Stimulated activated CD8-positive, alpha-beta memory T cell treated with anti-CD3 and anti-CD28 coated beads, Interleukin-12 subunit alpha, Interleukin-12 subunit beta, amount 100 ng/mL, for 4 hours (primary cell): Measurements from ENCODE around the gene NKPD1.

Source experiments
- DNase-seq: peaks from one replicate; pipeline ENCODE4 v3.0.0-alpha.2; 2020; ENCODE audit warnings: low read depth

Gene NKPD1

GRCh38 chr19:45153339-45154063, 7.3 kb downstream of the NKPD1 start:
- peak; percentile 34 for DNase-seq

GRCh38 chr19:45152504-45153338, 8.1 kb downstream of the NKPD1 start:
- peak; percentile 39 for DNase-seq

DNA sequence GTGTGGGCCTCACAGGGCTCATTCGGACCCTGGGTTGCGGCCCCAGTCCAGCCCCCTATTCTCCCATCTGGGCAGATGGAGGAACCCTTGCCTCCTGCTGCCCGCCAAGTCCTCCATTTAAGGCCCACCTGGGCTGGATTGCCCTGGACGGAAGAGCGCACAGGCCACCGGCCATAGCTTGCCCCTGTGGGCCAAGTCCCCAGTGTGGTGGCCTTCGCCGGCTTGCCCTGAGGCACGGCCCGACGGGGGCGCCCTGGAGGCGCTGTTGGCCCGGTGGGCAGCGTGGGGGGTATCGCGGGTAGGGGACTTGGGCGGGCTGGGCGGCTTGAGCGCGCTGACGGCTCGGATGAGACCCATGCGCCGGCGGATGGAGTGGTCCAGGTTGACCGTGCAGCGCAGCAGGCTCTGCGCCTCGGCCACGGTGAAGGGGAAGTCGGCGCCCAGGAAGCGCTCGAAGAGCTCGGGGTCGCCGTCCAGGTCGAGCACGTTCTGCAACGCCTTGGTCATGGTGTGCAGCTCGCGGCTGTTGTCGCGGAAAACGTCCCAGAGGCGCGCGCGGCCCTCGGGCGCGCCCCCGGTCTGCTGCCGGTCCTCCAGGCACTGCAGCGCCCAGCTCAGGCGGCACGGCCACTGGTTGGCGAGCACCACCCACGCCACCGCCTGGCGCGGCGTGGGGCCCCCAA, 8.8 kb downstream of the NKPD1 start:
- no peak for DNase-seq

- DNase-seq, result no peak
Measured at GRCh38 chr19:45151320-45151719, 9.5 kb downstream of the NKPD1 start.

DNA sequence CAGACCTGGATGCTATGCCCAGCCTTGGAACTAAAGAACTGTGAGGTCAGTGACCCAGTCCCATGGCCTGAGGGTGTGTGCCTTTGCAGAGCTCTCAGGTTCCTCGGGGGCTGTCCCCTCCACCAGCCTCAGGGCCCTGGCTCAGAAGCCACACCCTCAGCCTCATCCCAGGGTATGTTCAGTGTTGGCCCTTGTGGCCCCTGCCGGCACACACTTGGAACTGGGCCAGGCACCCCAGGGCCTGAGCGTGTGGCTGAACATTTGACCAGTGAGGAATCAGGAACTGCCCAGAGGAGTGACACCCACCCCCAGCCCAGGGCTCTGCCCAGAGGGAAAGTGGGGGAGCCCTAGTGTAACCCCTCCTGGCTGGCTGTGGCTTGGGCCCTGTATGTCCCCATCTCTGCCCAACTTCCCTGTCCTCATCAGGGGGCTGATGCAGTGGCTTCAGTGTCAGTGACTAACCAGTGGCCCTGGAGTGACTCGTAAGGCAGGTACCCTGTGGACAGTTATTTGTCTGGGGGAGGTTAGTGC, 10.0 kb downstream of the NKPD1 start:
- no peak for DNase-seq

DNA sequence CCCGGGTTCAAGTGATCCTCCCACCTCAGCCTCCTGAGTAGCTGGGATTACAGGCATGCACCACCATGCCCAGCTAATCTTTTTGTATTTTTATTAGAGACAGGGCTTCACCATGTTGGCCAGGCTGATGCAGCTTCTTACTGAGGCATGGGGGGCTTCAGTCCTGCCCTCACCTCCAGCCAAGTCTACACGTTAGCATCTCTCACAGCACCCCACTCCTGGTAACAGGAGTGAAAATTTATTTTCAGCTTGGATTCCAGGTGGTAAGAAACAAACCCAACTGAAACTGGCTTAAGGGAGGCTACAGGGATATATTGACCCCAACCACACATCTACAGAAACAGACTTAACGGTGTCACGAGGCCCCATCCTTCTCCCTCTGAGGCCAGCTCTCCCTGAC, 10.6 kb downstream of the NKPD1 start:
- no peak for DNase-seq

GRCh38 chr19:45149129-45149528, 11.7 kb downstream of the NKPD1 start:
- DNase-seq, result no peak

- DNase-seq, result no peak
Measured at GRCh38 chr19:45147835-45148676, 12.7 kb downstream of the NKPD1 start.

DNA sequence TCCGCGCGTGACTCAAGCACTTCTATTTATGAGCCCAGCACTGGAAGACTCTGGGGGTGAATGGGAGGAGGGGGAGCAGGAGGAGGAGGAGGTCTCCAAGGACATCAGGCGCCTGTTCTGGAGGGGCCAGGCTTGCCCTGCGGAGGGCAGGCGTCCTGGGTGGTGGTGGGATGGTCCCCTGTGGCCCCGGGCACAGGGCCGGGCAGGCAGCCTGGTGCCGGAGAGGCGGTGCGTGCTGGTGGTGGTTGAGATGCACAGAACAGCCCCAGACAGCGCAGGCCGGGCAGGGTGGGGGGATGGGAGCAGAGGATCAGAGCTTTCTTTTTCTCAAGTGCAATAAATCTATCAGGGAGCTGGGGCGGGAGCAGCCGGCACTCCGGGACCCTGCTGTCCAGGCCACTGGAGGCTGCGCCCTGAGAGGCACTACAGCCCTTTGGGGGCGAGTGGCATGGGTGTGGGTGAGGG, 14.0 kb downstream of the NKPD1 start:
- DNase-seq, result no peak

GRCh38 chr19:45146251-45146650, 14.5 kb downstream of the NKPD1 start:
- no peak for DNase-seq

DNA sequence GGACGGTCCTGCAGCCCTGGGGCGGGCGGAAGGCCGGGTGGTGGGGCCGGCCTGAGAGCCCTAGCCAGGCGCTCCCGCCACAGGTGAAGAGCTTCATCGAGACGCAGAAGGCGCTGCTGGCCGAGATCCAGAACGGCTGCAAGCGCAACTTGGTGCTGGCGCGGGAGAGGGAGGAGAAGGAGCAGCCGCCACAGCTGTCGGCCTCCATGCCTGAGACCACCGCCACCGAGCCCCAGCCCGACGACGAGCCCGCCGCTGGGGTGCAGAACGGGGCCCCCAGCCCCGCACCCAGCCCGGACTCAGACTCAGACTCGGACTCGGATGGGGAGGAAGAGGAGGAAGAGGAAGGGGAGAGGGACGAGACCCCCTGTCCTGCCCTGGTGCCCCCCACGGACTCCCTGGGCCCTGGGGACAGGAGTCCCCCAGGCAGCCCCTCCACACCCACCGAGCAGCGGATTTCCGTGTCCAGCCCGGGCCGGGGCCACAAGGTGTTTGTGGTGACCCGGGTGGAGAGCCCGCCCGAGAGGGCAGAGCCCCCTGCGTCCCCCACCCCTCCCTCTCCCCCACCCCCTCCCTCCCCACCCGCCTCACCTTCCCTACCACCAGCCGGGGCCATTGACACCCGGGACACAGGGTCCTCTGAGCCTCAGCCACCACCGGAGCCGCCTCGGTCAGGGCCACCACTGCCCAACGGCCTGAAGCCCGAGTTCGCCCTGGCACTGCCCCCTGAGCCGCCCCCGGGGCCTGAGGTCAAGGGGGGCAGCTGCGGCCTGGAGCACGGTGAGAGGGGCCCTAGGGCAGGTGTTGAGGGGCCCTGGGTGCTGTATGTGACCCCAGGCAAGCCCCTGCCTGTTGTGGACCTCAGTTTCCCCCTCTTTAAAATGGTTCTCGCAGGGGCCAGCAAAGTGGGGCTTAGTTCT, 15.3 kb downstream of the NKPD1 start:
- DNase-seq, result no peak

DNA sequence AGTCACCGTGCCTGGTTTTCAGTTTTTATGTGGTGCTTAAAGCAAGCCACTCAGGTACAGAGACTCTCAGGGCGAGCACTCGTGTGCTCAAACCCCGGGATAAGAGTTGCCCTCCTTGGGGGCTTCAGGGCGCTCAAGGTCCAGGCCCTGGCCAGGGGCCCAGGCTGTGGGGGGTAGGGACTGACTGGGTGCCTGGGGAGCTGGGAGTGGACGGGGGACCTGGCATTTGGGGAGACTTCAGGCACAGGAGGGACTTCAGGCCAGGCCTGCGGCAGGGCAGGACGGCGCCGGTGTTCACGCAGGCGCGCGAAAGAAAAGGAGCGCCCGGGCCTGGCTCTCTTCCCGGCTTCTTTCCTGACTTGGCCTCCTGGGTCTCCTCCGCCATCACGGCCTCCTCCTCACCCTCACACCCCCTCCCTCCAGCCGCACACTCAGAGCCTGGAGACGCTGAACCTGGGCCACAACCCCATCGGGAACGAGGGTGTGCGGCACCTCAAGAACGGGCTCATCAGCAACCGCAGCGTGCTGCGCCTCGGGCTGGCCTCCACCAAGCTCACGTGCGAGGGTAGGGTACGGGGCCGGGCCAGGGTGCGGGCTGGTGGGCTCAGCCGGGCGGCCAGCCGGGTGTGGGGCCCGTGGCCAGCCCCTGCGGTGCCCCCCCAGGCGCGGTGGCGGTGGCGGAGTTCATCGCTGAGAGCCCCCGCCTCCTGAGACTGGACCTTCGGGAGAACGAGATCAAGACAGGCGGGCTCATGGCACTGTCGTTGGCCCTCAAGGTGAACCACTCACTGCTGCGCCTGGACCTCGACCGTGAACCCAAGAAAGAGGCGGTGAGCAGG, 16.1 kb downstream of the NKPD1 start:
- no peak for DNase-seq

DNA sequence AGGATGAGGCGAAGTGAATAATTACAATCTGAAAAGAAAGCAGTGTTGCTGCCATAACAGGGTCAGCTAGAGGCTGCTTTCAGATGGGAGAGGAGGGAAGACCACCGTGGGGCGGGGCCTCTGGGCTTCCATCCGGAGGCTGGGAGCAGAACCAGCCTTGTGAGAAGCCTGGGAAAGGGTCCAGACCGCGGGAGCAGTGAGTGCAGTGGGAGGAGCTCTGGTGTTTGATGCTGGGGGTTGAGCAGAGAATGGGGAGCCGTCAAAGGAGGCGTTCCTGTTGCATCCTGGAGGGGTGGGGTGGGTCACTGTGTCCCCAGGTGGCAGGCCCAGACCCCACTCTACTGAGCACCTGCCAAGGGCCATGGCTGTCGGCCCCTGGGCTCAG, 18.1 kb downstream of the NKPD1 start:
- no peak for DNase-seq

DNA sequence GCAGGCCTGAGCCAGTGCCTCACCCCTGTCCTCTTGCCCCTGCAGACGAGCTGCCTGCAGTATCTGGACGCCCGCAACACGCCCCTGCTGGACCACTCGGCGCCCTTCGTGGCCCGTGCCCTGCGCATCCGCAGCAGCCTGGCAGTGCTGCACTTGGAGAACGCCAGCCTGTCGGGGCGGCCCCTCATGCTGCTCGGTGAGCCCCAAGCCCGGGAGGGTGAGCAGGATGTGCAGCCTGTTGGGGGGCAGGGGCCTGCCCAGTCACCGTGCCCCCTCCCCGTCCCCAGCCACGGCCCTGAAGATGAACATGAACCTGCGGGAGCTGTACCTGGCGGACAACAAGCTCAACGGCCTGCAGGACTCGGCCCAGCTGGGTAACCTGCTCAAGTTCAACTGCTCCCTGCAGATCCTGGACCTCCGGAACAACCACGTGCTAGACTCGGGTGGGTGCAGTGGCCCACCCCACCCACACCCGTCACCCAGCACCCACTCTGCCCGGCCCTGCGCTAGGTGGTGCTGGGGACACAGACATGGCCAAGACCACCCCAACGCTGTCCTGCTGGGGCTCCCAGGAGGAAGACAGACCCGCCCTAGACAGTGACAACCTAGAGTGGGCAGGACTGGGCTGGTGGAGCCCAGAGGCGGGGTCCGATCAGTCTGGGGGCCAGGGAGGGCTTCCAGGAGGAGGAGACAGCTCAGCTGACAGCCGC, 18.6 kb downstream of the NKPD1 start:
- DNase-seq, result no peak

DNA sequence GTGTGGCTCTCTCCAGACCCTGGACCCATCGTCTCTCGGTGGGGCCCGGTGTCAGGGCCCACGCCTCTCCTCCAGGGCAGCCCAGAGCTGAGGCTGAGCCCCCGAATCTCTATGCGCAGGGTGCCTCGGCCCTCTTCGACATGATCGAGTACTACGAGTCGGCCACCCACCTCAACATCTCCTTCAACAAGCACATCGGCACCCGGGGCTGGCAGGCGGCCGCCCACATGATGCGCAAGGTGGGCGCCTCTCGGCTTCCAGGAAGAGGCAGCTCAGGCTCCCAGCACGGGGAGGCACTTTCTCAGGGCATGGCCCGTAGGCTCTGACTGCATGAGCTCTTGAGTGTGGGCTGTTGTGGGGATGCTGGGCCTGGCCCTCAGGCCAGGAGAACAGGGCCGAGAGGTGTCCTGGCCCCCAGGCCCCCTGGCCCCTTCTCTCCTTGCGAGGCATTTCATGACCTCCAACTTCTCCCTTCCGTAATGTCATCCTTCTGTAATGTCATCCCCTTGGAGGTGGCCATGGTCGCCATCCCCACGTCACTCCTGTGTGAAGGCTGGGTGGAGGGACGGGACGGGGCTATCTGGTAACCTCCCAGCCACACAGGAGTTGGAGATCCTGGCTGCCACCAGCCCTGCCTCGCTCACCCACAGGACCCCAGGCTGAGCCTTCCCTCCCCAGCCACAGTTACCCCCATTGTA, 19.4 kb downstream of the NKPD1 start:
- DNase-seq, result no peak

DNA sequence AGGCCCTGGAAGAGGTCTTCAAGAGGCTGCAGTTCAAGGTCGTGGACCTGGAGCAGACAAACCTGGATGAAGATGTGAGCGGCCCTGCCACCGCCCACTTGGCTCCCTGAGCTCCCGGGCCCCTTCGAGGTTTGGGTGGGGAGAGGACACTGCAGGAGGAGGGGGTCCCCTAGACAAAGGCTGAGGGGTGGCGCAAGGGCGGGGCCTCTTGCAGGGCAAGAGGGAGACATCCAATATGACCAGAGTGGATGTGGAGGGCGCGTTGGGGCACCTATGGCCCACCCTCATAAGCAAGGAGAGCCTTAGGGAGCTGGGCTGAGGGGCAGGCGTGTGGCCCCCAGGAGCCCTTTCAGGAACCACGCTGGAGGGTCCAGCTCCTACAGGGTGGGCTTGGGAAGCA, 20.2 kb downstream of the NKPD1 start:
- DNase-seq, result no peak

DNA sequence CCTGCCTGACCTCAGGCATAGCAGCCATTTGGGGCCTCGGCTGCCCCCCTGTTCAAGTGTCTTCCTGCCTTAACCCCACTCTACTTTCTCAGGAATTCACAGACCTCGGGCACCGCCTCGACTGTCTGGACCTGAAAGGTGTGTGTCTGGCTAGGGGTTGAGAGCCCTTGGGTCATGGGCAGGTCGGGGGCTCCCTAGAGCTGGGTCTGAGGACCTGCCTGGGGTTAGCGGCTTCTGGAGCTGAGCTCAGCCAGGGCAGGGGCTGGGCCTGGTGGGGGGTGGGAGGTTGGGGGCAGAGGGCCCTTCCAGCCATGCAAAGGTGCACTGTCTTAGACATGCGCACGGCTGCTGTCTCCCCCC, 20.7 kb downstream of the NKPD1 start:
- no peak for DNase-seq
